ENCODE data around the gene PPP4C.

PPP4C gene

GRCh38 chr16:30095166-30096078 lies 19.6 kb downstream of the PPP4C start:
- no peak for TF ChIP-seq GABPA (IDR thresholded peaks at IDR 0.05; ENCODE audit: low read depth)
- TF ChIP-seq, protein P1, sequence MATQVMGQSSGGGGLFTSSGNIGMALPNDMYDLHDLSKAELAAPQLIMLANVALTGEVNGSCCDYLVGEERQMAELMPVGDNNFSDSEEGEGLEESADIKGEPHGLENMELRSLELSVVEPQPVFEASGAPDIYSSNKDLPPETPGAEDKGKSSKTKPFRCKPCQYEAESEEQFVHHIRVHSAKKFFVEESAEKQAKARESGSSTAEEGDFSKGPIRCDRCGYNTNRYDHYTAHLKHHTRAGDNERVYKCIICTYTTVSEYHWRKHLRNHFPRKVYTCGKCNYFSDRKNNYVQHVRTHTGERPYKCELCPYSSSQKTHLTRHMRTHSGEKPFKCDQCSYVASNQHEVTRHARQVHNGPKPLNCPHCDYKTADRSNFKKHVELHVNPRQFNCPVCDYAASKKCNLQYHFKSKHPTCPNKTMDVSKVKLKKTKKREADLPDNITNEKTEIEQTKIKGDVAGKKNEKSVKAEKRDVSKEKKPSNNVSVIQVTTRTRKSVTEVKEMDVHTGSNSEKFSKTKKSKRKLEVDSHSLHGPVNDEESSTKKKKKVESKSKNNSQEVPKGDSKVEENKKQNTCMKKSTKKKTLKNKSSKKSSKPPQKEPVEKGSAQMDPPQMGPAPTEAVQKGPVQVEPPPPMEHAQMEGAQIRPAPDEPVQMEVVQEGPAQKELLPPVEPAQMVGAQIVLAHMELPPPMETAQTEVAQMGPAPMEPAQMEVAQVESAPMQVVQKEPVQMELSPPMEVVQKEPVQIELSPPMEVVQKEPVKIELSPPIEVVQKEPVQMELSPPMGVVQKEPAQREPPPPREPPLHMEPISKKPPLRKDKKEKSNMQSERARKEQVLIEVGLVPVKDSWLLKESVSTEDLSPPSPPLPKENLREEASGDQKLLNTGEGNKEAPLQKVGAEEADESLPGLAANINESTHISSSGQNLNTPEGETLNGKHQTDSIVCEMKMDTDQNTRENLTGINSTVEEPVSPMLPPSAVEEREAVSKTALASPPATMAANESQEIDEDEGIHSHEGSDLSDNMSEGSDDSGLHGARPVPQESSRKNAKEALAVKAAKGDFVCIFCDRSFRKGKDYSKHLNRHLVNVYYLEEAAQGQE (IDR thresholded peaks at IDR 0.05; ENCODE audit: insufficient replicate concordance, low read depth), result no peak
- TF ChIP-seq POLR2AphosphoS5 (IDR thresholded peaks at IDR 0.05; ENCODE audit: low read depth), result no peak
- TF ChIP-seq SPI1 (IDR thresholded peaks at IDR 0.05; ENCODE audit: borderline replicate concordance, low read depth), result no peak
- TF ChIP-seq CTCF (IDR thresholded peaks at IDR 0.05; ENCODE audit: insufficient read depth, low read length), result no peak
- Histone ChIP-seq H3K27me3 (ENCODE audit: insufficient read depth, poor library complexity, severe bottlenecking) (no peaks in the 10 kb centered on the region), H3K27ac (replicated peaks) (no peak overlapping the region), H3K4me3 (replicated peaks; ENCODE audit: insufficient read depth, low read length) (no peak overlapping the region)
- DNase-seq (ENCODE audit: low read depth in 1 of 2, low spot score in 1 of 2), result no peak

DNA sequence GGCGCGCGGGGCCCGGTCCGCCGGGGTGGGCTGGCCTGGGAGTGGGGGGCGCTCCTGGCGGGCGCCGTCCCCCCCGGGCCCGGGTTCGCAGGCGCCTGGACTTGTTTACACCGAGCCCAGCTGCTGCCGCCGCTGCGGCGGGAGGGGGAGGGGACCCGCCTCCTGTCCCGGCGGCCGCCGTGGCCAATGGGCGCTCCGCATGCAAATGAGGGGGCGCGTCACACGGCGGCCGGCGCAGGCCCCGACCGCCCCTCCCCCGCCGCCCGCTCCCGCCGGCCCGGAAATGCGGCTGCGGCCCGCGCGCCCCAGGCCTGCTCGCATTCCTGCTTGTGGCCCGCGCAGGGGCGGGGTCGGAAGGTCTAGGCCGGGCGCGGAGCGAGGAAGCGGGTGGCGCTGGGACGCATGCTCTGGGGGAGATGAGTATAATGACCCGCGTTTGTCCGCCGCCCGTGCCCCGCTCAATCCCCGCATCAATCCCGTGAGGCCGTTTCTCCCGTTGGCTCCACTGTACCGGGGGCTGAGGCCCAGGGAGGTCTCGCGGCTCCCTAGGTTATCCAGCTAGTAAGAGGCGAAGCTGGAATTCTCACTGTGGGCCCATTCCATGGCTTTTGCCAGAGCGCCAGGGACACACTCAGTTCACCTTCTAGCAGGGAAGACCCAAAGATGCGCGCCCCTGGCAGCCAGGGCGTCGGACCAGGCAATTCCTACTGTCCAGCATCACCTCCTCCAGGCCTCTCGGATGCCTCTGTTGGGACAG lies 20.5 kb downstream of the PPP4C start, which contains the start of gene YPEL3:
YPEL3 (minus strand) TSS at position 109 of the 757 bp plus-strand sequence. CDS start 731 bp downstream, outside the sequence.
- Histone ChIP-seq H3K4me3 (replicated peaks; ENCODE audit: insufficient read depth, low read length) (no peak within 1 kb of the TSS), H3K27ac (replicated peaks) (0 out of 2 replicates have a peak within 1 kb of the TSS, but pooled peaks have one; percentile 29), H3K27me3 (ENCODE audit: insufficient read depth, poor library complexity, severe bottlenecking) (no peaks in the 10 kb centered on the region)
- TF ChIP-seq CTCF (IDR thresholded peaks at IDR 0.05; ENCODE audit: insufficient read depth, low read length), result no peak
- TF ChIP-seq GABPA (IDR thresholded peaks at IDR 0.05; ENCODE audit: low read depth), result no peak
- TF ChIP-seq, protein P1 (IDR thresholded peaks at IDR 0.05; ENCODE audit: insufficient replicate concordance, low read depth), result no peak
- no peak for TF ChIP-seq SPI1 (IDR thresholded peaks at IDR 0.05; ENCODE audit: borderline replicate concordance, low read depth)
- no peak for TF ChIP-seq POLR2AphosphoS5 (IDR thresholded peaks at IDR 0.05; ENCODE audit: low read depth)
- peak in 1 of 2 experiments; percentile 34 for DNase-seq (ENCODE audit: low read depth in 1 of 2, low spot score in 1 of 2)

DNA sequence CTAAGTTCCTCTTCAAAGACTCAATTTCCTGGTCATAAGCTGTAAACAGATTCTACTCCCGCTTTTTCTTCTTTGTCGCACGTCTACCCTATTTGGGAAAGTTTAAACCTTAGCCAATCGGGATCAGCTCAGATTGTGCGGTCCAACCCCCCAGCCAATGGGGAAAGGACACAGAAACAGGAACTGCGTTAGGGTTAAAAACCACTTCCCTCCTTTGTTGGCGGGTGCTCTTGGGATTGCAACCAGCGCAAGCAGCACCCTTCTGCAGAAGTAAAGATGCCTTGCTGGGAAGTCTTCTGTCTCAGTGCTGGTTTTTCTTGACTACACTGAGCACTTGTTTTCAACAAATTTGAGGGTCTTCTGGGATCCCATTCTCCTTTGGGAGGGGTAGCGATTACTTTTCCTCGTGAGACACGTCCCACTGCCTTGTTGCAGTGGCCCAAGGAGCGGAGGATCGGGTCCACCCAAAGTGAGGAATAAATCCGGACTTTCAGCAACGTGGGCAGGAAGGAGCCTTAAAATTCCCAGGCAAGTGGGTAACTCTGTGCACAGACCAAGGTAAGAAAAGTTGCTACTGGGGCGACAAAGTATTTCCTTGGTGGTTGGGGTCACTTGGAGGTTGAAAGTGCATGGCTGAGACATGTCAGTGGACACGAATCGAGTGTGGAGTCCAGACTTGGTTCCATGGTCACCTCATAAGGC lies 21.2 kb downstream of the PPP4C start:
- Histone ChIP-seq H3K4me3 (replicated peaks; ENCODE audit: insufficient read depth, low read length) (no peak overlapping the region), H3K27me3 (ENCODE audit: insufficient read depth, poor library complexity, severe bottlenecking) (no peaks in the 10 kb centered on the region), H3K27ac (replicated peaks) (no peak overlapping the region)
- TF ChIP-seq CTCF (IDR thresholded peaks at IDR 0.05; ENCODE audit: insufficient read depth, low read length) (no peak), SPI1 (IDR thresholded peaks at IDR 0.05; ENCODE audit: borderline replicate concordance, low read depth) (peak; percentile 93), POLR2AphosphoS5 (IDR thresholded peaks at IDR 0.05; ENCODE audit: low read depth) (peak; percentile 63)
- peak in 1 of 2 experiments; percentile 50 for DNase-seq (ENCODE audit: low read depth in 1 of 2, low spot score in 1 of 2)
